Upper lobe of left lung (tissue), 6 donors: ENCODE data around the gene NUP85. TPM values are rescaled to one million over a fixed set of nuclear protein-coding genes. Genes with fewer than 3 reads are reported as not detected.

ENCODE experiments used
- ATAC-seq, 2 donors: fragments of 200-7000 bp; cut with Tn5 transposase; one replicate each; pipeline ENCODE4 v1.9.1; 2022; ENCODE audit warnings: mild to moderate bottlenecking in 2 of 2, moderate library complexity in 2 of 2; ENCODE audit not compliant: low FRiP score in 2 of 2
- DNase-seq, 2 donors: peaks; one replicate each; pipeline ENCODE4 v3.0.0-alpha.2; 2019 to 2020
- H3K27ac ChIP-seq, 4 donors: fragments of 200-600 bp; sonication (generic); one replicate each; pipeline ENCODE4 v1.5.1; 2016 to 2019
- H3K27me3 ChIP-seq, 4 donors: fragments of 200-600 bp; sonication (generic); one replicate each; pipeline ENCODE4 v1.5.1; 2017 to 2019
- H3K36me3 ChIP-seq, 4 donors: fragments of 200-600 bp; sonication (generic); one replicate each; pipeline ENCODE4 v1.5.1; 2016 to 2019
- H3K4me1 ChIP-seq, 4 donors: fragments of 200-600 bp; sonication (generic); one replicate each; pipeline ENCODE4 v1.5.1; 2018 to 2019
- H3K4me3 ChIP-seq, 4 donors: fragments of 200-600 bp; sonication (generic); one replicate each; pipeline ENCODE4 v1.5.1; 2017 to 2019; ENCODE audit warnings: mild to moderate bottlenecking in 2 of 4, moderate library complexity in 1 of 4
- H3K9me3 ChIP-seq, 4 donors: fragments of 200-600 bp; sonication (generic); one replicate each; pipeline ENCODE4 v1.5.1; 2018 to 2019
- EP300 ChIP-seq, 4 donors: sonication (generic); formaldehyde crosslinking; IDR thresholded peaks; one replicate each; pipeline ENCODE4 v1.5.1; 2017; ENCODE audit warnings: antibody characterized with exemption in 4 of 4, control low read depth in 2 of 4
- POLR2A ChIP-seq, 4 donors: fragments of 450-650 bp; IDR thresholded peaks; one replicate each; pipeline ENCODE4 v1.5.1; 2016 to 2017; ENCODE audit warnings: antibody characterized with exemption in 4 of 4, mild to moderate bottlenecking in 2 of 4
- POLR2AphosphoS5 ChIP-seq, 2 donors: sonication (generic); formaldehyde crosslinking; IDR thresholded peaks; one replicate each; pipeline ENCODE4 v1.5.1; 2017; ENCODE audit warnings: antibody characterized with exemption in 2 of 2
- WGBS, 2 donors: methylation state at CpG; one replicate each; pipeline ENCODE4 v1.1.5; 2017 to 2018; 5-methylcytosine and 5-hydroxymethylcytosine counted together
- total RNA-seq, 6 donors: library from RNA; depleted of rRNA in 4 of 6; stranded (reverse); fragments of >200 nt in 4 of 6; gene quantifications; one replicate each; pipeline versions ENCODE4 v1.1.0 to v1.2.1, GENCODE V29; 2016 to 2021
- TF ChIP-seq, protein P1 (sequence below), 6 experiments: fragments of 450-650 bp in 4 of 6; fragments of 200-600 bp in 2 of 6; sonication (generic) in 2 of 6; IDR thresholded peaks; one replicate each; pipeline ENCODE4 v1.5.1; 2016 to 2019; ENCODE audit warnings: antibody characterized with exemption in 6 of 6
- donor health status: DM: no; HTN: no; CAD: no; lungs with moderate emphysema.
- donor health status: DM: no; HTN: yes; CAD: no; lungs with severe emphysema.

NUP85 gene
- total RNA-seq, 6 donors from 2014 or later: 21.7 to 69.1 (median 43.5) TPM

DNA sequence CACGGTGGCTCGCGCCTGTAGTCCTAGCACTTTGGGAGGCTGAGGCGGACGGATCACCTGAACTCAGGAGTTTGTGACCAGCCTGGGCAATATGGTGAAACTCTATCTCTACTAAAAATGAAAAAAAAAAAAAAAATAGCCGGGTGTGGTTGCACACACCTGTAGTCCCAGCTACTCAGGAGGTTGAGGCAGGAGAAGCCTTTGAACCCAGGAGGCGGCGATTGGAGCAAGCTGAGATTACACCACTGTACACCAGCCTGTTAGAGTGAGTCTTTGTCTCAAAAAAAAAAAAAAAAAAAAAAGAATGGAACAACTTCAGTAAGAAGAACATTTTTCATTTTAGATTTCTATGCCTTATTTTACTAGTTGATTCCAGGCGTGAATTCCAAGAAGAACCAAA, 2.7 kb downstream of the NUP85 start:
- no peak overlapping the region for H3K4me3 ChIP-seq
- TF ChIP-seq POLR2AphosphoS5 (IDR thresholded peaks at IDR 0.05): no peak
- TF ChIP-seq, protein P1, sequence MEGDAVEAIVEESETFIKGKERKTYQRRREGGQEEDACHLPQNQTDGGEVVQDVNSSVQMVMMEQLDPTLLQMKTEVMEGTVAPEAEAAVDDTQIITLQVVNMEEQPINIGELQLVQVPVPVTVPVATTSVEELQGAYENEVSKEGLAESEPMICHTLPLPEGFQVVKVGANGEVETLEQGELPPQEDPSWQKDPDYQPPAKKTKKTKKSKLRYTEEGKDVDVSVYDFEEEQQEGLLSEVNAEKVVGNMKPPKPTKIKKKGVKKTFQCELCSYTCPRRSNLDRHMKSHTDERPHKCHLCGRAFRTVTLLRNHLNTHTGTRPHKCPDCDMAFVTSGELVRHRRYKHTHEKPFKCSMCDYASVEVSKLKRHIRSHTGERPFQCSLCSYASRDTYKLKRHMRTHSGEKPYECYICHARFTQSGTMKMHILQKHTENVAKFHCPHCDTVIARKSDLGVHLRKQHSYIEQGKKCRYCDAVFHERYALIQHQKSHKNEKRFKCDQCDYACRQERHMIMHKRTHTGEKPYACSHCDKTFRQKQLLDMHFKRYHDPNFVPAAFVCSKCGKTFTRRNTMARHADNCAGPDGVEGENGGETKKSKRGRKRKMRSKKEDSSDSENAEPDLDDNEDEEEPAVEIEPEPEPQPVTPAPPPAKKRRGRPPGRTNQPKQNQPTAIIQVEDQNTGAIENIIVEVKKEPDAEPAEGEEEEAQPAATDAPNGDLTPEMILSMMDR (IDR thresholded peaks at IDR 0.05): no peak
- TF ChIP-seq EP300 (IDR thresholded peaks at IDR 0.05): no peak
- TF ChIP-seq POLR2A (IDR thresholded peaks at IDR 0.05): no peak
- ATAC-seq (no peak), DNase-seq (no peak)
- 89 to 94% methylated on average over 9 of the region's 9 CpGs for WGBS, 2 donors
- H3K27me3 ChIP-seq: no peaks in the 10 kb centered on the region
- H3K36me3 ChIP-seq: peaks cover 11 to 47% (median 35%) of the 10 kb centered on the region in 4 donors
- no peaks in the 10 kb centered on the region for H3K9me3 ChIP-seq
- no peak overlapping the region for H3K27ac ChIP-seq
- peaks cover 18 to 32% (median 25%) of the 10 kb centered on the region in 4 donors for H3K4me1 ChIP-seq

DNA sequence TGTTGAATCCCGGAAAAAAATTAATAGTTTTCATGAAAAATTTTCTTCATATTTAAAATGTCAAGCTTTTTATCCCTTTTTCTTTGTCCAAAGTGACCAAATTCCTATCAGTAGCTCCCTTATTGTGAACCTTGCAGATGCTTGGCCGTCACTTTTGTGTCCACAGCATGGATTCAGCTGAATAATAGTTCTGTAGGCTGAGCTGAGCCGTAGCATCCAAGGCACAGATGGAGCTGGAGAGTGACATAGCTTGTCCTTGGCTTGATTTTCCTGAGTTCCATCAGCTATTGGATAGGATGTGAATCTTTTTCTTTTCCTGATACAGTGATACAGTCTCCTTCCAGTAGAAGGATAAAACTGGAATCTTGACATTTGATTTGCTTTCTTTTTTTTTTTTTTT, 3.6 kb downstream of the NUP85 start:
- H3K36me3 ChIP-seq: peaks cover 13 to 56% (median 42%) of the 10 kb centered on the region in 4 donors

DNA sequence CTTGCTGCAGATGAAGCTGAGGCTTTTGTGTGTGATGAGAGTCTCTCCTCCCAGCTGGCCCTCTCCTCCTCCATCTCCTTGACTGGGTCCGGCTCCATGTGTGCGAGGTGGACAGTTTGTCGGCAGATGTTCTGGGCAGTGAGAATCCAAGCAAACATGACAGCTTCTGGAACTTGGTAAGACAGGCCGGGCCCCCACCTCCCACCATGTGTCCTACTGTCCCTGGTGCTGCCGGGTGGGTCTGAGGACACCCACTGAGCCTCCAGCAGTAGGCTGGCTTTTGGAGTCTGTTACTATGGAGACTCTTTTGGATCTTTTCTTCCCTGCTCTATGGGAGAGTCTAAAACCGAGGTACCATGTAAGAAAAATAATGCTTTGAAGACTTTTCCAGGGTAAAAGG, 12.7 kb downstream of the NUP85 start:
- ATAC-seq: no peak
- Histone ChIP-seq H3K27me3 (no peaks in the 10 kb centered on the region), H3K4me1 (no peaks in the 10 kb centered on the region), H3K4me3 (no peak overlapping the region), H3K27ac (no peak overlapping the region), H3K36me3 (peaks cover 28 to 88% (median 65%) of the 10 kb centered on the region in 4 donors), H3K9me3 (no peaks in the 10 kb centered on the region)
- no peak for DNase-seq
- no peak for TF ChIP-seq POLR2A (IDR thresholded peaks at IDR 0.05)
- 81 to 96% methylated on average over 6 of the region's 6 CpGs for WGBS, 2 donors

More for the DNA sequence above, 3.6 kb downstream of the NUP85 start:
- H3K27me3 ChIP-seq: no peaks in the 10 kb centered on the region
- DNase-seq (no peak), ATAC-seq (no peak)
- TF ChIP-seq POLR2A (IDR thresholded peaks at IDR 0.05): no peak
- TF ChIP-seq POLR2AphosphoS5 (IDR thresholded peaks at IDR 0.05): no peak
- TF ChIP-seq, protein P1 (IDR thresholded peaks at IDR 0.05): no peak
- no peak for TF ChIP-seq EP300 (IDR thresholded peaks at IDR 0.05)
- H3K27ac ChIP-seq: no peak overlapping the region
- no peak overlapping the region for H3K4me3 ChIP-seq
- H3K4me1 ChIP-seq: peaks cover 18 to 32% (median 25%) of the 10 kb centered on the region in 4 donors
- no peaks in the 10 kb centered on the region for H3K9me3 ChIP-seq
- WGBS, 2 donors: 82 to 90% methylated on average over 3 of the region's 3 CpGs

DNA sequence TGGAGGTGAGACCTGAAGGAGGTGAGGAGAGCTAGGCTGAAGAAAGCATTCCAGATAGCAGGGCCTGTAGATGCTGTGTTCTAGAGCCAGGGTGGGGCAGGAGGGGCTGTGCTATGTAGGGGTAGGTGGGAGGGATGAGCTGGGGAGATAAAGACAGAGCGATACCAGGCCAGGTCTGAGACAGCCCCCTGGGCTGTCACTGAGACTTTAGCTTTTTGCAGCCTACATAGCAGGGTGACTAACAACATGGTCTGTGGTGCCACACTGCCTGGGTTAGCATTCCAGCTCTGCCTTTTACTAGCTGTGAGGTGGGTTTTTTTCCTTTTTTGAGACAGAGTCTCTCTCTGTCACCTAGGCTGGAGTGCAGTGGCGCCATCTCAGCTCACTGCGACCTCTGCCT, 14.3 kb downstream of the NUP85 start:
- no peak for TF ChIP-seq POLR2AphosphoS5 (IDR thresholded peaks at IDR 0.05)
- no peak for TF ChIP-seq POLR2A (IDR thresholded peaks at IDR 0.05)
- TF ChIP-seq EP300 (IDR thresholded peaks at IDR 0.05): no peak
- TF ChIP-seq, protein P1 (IDR thresholded peaks at IDR 0.05): no peak
- no peak for ATAC-seq
- Histone ChIP-seq H3K27me3 (no peaks in the 10 kb centered on the region), H3K36me3 (peaks cover 21 to 88% (median 60%) of the 10 kb centered on the region in 4 donors), H3K27ac (no peak overlapping the region), H3K4me3 (no peak overlapping the region), H3K9me3 (no peaks in the 10 kb centered on the region), H3K4me1 (no peaks in the 10 kb centered on the region)
- no peak for DNase-seq
- 93 to 98% methylated on average over 3 of the region's 3 CpGs for WGBS, 2 donors

DNA sequence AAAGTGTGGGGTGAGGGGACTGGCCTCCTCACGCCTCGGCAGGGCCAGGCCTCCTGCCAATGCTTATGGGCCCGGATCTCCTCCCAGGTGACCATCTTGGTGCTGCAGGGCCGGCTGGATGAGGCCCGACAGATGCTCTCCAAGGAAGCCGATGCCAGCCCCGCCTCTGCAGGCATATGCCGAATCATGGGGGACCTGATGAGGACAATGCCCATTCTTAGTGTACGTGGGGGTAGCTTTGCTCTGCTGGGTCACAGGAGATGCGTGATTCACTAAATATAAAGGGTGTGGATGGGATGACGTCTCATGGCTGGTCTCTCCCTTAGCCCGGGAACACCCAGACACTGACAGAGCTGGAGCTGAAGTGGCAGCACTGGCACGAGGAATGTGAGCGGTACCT, 19.5 kb downstream of the NUP85 start:
- Histone ChIP-seq H3K27me3 (no peaks in the 10 kb centered on the region), H3K4me3 (no peak overlapping the region), H3K36me3 (peaks cover 14 to 85% (median 44%) of the 10 kb centered on the region in 4 donors), H3K4me1 (peaks cover 0 to 19% (median 13%) of the 10 kb centered on the region in 4 donors), H3K27ac (no peak overlapping the region), H3K9me3 (no peaks in the 10 kb centered on the region)
- WGBS, 2 donors: 74 to 86% methylated on average over 8 to 14 of the region's 14 CpGs
- DNase-seq (peak in 1 of 2 donors; percentile 54), ATAC-seq (peak in 1 of 2 donors; percentile 25)
- TF ChIP-seq EP300 (IDR thresholded peaks at IDR 0.05) (no peak), POLR2AphosphoS5 (IDR thresholded peaks at IDR 0.05) (no peak), POLR2A (IDR thresholded peaks at IDR 0.05) (no peak)
- TF ChIP-seq, protein P1 (IDR thresholded peaks at IDR 0.05): no peak
